GM18499 (cell line): ENCODE results near the gene SPEM2.

Experiments used
- ATAC-seq: cut with Tn5 transposase; IDR thresholded peaks from one replicate; pipeline ENCODE4 v1.9.1; 2021; ENCODE audit warnings: moderate number of reproducible peaks; ENCODE audit not compliant: insufficient read depth, unreplicated experiment

The SPEM2 gene

DNA sequence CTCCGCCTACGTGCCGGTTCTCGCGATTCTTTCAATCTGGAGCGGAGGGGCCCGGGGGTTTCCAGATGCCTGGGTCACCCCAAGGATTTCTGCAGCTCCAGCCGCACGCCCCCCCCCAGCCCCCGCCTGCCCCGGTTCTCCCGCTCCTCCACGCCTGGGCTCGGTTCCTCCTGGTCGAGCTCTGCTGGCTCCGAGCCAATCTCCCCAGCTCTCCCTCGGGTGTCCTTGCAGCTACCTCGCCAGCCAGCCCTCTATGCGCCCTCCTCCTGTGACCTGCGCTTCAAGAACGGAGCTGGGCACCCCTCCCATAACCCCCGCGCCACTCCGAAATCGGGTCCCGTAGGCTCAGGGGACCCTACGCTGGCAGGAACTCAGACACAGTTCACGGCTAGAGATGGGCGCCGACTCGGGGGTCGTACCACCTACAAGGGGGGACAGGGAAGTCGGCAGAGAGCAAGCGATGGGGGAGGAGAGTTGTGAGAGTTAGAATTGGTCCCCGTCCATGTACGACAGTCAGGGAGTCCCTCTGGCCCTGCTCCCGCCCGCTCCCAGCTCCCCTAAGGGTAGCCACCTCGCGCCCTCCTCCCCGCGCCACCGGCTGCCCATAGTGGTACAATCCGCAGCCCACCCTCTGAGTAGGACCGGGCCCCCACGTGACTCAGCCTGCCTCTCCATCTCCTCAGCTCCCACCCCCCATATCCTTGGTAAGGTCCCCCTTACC, 14.9 kb downstream of the SPEM2 start:
- no peak for ATAC-seq

DNA sequence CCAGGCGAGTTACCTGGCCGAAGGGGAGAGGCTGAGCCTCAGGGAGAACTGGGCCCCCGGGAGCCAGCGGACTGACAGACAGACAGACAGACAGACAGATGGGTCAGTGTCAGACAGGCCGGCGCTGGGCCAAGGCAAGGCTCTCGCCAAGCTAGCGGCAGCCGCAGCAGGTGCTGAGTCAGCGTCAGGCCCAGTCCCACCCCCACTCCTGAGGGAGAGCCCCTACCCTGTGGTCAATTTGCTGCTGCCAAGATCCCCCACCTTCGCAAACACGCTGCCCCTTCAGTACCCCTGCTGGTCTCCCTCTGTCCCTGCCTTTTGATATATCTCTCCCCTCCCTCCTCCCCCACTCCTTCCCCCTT, 15.4 kb downstream of the SPEM2 start:
- ATAC-seq: no peak

DNA sequence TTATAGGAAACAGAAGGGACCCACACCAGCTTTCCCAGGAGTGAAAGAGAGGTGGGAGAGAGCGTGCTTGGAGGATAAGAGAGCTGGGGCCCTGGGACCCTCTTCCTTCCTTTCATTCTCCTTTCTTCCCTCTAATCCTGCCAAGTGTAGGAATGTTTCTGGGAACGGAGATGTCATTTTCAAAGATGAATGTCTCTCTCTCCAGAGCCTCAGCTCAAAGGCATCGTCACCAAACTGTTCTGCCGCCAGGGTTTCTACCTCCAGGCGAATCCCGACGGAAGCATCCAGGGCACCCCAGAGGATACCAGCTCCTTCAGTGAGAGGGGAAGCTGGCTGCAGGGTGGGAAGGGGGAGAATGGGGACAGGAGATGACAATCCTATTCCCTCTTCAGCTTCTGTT, 15.8 kb downstream of the SPEM2 start:
- no peak for ATAC-seq

DNA sequence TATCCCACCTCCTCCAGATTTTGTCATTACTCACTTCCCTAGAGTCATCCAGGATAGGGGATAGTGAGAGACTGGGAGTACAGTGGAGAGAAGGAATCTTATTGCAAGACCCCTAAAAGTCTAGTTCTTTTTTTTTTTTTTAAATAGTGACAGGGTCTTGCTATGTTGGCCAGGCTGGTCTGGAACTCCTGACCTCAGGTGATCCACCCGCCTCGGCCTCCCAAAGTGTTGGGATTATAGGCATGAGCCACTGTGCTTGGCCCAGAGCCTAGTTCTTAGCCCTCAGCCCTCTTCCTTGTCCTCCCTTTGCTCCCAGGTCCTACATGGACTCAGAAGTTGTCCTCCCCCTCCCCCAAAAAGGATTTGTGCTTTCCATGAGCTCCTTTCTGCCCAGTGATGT, 16.7 kb downstream of the SPEM2 start:
- ATAC-seq: no peak

DNA sequence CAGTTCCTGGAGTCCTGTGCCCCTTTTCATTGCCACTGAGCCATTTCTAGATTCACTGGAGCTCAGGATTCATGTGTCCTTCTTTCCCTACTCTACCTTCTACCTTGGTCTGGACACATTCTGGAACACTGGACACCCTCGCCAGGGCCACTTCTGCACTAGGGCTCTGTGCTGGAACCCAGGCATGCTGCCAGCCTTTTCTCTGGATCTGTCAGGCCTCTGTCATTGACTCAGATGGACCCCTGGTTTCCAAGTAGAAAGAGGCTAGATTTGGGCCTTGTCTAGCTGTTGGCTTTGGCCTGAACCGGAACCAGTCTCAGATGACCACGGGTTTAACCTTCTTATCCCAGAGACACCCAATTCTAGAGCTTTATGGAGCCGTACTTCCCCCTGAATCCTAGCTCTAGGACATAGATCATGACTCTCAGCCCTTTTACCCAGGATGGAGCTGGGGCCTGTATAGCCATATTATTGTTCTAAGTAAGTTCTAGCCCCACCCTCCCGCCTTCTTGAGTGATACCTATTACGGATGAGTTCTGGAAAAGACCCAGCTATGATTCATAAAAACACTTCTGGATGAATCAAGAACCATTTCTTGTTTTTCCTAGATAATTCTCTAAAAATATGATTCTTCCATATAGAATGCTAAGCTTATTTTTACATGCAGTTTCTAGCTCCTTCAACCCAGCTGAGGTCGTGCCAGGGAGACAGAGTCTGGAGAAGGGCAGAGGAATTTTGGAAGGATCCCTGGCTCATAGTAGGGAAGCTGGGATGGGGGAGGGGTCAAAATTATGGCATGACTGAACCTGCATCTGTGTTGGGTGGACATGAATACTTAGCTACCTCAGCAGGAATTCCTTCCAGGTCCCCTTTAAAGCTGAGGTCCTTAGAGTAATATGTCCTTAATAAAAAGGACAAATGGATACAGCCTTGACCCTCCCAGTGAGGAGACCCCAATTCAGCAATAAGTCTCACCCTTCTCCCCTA, 18.4 kb downstream of the SPEM2 start:
- no peak for ATAC-seq

DNA sequence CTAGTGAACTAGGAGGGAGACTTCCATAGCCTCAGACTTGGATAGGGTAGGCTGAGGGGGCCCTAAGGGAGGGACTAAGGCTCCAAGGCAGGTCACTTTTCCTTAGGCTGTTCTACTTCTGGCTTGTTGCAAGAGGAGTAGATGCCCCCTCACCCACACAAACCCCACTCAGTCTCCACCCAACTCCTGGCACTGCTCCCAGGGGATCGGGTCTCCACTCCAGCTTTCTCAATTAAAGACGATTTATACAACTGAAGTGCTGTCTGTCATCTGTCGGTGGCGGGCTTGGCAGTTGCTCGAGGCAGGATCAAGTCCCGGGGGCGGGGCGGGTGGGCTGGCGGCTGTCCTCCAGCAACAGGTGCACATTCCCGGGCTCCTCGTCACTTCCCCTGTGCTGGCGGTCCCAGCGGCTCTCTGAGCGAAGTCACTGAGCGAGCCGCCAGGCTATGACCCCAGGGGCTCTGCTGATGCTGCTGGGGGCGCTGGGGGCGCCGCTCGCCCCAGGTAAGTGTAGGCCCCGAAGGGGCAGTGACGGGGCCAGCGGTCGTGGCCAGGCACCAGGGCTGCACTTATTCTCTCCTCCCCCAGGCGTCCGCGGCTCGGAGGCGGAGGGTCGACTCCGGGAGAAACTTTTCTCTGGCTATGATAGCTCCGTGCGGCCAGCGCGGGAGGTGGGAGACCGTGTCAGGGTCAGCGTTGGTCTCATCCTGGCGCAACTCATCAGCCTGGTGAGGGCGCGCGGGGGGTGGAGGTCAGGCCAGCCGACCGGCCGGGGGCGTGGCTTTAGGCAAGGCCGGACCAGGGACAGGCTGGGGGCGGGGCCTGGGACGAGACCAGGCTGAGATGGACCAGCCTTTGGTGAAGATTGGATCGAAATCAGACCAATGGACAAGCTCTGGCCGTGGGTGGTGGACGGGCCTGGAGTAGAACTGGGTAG, 19.5 kb downstream of the SPEM2 start, which contains the start of gene CHRNB1:
TSS of gene CHRNB1 (plus strand) at position 380 of the 937 bp plus-strand sequence. CDS start at position 447, 67 bp downstream.
- ATAC-seq: no peak

DNA sequence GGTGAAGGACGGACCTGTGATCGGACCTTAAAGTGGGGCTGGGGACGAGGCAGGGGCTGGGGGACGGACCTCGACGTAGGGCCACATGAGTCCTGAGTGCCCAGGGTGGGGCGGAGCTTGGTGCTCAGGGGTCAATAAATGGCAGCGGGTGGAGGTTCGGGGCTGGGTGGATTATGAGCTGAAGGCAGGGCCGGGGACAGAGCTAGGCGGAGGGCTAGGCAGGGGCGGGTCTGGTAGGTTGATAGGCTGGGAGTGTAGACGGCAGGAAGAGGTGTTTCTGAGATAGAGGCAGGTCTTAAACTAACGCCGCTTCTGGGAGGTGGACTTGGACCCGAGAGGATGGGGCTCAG, 20.2 kb downstream of the SPEM2 start:
- ATAC-seq: no peak

DNA sequence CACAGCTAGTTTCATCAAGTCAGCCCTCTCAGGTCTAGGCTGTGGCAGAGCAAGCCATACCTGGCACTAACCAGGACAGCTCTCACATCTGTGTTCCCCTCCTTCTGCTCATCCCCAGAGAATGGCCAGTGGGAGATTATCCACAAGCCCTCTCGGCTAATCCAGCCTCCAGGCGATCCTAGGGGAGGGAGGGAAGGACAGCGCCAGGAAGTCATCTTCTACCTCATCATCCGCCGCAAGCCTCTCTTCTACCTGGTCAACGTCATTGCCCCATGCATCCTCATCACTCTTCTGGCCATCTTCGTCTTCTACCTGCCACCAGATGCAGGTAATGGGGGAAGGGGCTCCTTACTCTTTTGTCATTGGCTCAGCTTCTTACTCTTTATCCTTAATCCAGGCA, 23.0 kb downstream of the SPEM2 start:
- ATAC-seq: no peak

DNA sequence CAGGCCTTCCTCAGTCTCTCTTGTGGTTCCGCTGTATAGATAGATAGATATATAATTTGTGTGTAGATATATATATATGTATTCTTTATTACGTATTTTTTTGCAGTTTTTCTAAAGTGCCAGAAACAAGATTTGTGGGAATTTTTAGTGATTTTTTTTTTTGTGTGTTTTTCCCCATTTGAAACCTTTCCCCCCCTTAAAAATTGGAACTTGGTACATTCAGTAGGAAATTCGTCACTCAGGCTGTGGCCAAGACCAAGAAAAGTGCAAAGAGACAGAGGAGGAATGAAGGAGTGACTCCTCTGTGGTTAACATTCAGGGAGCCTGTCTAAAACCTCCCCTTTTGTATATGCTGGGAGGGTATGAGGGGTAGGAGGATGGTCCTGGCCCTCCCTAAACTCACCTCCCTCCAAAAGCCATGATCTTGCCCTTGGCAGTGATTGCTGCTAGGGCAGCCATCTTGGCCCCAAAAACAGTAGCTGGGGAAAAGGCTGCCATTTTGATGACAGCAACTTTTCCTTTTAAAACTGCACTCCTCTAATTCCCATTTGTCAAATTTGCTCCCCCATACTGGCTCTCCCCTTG, 34.6 kb downstream of the SPEM2 start:
- no peak for ATAC-seq

DNA sequence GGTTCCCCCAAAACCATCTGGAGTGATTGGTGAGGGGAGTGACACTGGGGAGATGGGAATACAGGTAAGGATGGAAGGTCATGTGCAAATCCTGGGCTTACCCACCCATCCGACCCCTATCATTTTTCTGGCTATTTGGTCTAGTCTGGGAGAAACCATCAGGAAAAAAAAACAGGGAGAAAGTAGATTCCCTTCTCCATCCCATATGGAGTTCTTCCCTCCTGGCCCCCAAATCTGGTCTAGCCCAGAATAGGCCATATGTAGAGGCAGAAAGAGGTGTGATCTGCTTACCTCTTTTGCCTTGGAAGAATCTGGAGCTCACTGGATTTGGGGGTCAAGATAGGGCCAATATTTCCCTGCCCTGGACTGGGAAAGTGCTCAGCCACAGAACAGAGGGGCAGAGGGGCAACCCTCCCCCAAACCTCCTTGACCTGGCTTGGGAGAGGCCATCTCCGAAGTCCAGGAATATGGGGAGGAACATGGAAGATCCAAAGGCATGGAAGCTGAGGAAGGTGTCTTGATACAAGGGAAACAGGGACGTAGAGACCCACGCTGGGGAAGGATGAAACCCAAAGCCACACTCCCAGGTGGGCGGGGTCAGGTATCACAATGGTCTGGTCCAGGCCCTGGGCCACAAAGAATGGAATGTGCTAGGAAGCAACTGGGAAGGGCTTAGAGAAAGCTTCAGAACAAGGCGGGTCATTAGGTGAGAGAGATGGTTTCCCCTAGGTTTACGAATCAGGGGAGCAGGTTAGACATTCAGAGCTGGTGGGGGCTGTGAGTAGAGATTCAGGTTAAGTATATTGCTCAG, 35.6 kb downstream of the SPEM2 start:
- ATAC-seq: no peak

DNA sequence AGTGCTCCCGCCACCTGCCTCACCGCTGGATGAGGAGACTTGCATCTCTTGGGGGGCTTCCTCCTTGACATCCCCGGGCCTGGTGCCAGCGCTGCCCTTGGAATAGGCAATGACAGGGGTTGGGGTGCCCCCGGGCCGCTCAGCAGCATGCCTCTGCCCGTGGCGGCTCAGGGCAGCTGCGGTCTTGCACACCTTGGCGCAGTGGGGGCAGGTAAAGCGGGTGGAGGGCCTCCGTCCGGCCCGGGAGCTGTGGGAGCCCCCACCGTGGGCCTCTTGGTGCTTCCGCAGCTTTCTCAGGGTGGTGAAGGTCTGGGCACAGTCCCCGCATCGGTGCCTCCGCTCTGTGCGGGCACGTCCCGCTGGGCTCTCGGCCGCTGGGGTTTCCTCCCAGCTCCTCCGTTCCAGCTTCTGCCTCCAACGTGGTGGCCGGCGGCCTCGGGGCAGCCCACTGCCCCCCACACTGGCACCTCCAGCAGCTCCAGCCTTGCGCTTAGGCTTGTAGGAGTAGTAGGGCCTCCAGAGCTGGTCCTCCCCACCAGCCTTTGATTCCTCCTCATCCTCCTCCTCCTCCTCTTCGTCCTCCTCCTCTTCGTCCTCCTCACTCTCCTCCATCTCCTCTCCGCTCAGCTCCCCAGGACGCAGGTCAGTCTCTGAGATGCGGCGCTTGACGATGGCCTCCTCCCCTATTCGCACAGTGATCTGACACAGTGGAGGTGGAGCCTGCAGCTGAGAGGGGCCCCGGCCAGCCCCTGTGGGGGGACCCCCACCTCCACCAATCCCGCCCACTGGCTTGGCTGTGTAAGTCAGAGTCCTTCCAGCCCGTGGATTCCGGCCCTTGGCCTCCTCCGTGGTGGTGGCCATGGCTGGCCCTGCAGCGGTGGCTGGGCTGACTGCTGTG, 37.3 kb downstream of the SPEM2 start:
- ATAC-seq: no peak

DNA sequence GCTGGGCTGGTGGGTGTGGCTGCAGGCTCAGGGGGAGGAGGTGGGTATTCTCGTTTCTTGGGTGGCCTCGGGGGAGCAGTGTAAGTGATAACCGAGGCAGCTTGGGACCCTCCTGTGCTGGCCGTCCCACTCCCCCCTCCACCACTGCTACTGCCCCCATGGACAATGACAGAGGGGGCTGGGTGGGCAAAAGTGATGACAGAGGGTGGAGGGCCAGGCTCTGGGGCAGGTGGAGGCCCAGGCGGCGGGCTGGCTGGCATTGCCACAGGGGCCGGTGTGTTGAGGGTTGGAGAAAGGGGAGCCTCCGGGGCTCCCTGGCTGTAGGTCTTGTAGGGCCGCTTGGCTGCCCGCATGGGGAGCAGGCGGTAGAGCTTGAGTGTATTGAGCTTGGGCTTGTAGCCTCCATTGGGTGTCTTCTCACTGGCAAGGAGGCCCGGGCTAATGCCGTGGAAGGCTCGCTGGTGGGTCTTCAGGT, 38.0 kb downstream of the SPEM2 start:
- ATAC-seq: no peak

DNA sequence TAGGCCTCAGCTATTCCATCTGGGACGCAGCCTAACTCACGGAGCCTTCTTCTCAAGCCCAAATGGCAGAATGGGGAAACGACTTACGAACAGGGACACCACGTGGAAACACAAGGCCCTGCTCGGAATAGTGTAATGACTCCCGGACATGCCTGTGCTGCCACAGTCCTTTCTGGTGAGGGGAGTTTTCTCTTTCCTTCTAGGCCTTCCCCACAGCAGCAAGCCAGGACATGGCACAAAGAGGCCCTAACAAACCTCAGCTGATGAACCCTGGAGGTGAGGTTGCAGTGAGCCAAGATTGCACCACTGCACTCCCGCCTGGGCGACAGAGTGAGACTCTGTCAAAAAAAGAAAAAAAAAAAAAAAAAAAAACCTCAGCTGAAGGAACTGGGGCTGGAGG, 38.7 kb downstream of the SPEM2 start:
- no peak for ATAC-seq

DNA sequence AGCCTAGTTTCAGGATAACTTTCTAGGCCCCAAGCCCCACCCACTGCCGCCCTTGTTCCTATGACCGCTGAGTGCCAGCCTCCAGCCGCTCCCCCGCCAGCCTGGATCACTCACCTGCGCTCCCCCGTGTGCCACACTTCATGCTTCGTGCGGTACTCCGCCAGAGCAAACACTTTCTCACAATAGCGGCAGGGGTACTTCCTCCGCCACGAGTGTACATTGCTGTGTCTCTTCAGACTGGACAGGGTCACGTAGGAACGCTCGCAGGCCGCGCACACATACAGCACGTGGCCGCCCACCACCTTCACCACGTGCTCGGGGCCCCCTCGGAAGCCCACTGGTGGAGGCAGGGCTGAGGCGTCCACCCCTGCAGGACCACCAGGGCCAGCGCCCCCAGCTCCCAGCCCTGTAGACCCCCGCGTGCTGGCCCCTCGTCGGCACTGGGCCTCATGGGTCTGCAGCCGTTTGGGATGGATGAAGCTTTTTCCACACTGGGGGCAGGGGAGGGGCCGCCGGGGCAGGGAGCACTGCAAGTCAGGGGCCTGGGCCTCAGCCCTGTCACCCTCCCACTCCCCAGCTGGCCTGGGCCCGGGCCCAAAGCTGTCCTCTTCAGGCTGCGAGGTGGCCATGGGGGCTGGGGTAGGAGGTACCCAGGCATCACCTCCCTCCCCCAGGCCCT, 40.3 kb downstream of the SPEM2 start:
- ATAC-seq: no peak

DNA sequence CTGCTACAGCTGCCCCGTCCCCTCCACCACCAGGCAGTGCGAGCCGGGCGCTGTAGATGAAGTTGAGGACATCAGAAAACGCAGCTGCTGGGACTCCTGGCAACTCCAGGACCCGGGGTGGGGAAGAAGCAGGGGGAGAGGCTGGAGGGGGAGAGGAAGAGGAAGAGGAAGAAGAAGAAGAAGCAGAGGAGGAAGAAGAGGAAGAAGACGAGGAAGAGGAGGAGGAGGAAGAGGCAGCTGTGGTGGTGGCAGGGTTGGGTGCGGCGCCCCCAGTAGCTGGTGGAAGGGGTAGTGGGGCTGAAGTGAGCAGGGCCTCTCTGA, 40.9 kb downstream of the SPEM2 start:
- ATAC-seq: no peak

DNA sequence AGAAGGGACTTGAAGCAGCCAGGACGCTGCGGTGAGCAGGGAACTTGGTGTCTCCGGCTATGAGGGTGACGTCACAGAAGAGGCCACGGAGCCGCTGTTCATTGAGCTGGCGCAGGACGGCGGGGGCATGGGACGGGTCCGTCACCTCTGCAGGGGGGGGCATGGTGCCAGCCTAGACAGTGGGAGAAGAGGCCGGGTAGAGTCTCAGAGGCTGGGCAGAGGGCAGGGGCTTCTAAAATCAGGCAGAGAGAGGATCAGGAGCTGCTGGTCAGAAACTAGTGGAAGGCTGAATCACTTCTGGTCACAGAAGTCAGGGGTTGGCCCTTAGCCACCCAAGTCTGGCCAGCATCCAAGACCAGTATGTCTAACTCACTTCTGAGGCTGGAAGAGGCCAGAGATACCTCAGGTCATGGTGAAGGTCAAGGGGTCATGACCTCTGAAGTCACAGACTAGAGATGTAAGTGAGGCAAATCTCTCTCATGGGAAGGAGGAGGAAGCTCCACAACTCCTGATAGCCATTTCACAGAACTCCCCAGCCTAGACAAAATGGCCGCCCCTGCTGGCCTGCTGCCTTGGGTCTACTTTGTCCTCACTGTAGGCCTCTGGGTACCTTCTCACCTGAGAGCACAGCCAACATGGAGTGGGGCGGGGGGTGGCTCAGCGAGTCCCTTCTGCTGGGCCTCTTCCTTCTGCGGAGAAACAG, 41.4 kb downstream of the SPEM2 start:
- ATAC-seq: no peak

DNA sequence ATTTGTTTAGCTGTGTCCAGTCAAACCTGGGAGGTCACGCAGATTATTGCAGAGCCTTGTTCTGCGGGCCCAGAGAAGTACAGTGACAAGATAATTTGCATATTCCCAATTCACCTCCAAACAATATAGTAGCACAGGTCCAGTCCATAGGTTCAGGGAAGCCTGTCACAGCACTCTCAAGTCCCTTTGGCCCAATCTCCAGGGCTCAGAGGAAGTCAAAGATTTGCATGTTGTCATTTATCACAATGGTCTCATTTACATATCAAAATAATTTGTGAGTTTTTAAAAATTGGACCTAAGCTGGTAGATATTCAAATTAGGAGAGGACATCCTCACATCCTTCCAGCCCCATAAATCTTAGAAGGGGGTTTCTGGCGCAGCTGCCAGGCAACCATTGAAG, 42.1 kb downstream of the SPEM2 start:
- no peak for ATAC-seq
